GM18499 (cell line): ENCODE data around the gene TULP4.
A peak's percentile ranks its signal among the peaks of the same experiment; 100 is the strongest.
"Not testable (repeated sequence)": the region's sequence is repeated elsewhere in the genome, so short reads cannot be mapped to it uniquely, and the experiment has no call there.

Experiments
- ATAC-seq: cut with Tn5 transposase; IDR thresholded peaks from one replicate; pipeline ENCODE4 v1.9.1; 2021; ENCODE audit warnings: moderate number of reproducible peaks; ENCODE audit not compliant: insufficient read depth, unreplicated experiment

Gene TULP4

GRCh38 chr6:158457616-158458278 is 145.5 kb downstream of the TULP4 start:
- ATAC-seq = no peak

- no peak for ATAC-seq
Observed at GRCh38 chr6:158459726-158460125, 147.5 kb downstream of the TULP4 start.

GRCh38 chr6:158460602-158461169 is 148.4 kb downstream of the TULP4 start:
- no peak for ATAC-seq

- no peak for ATAC-seq
Observed at GRCh38 chr6:158461954-158462353, 149.7 kb downstream of the TULP4 start.

- no peak for ATAC-seq
Observed at GRCh38 chr6:158464483-158464882, 152.2 kb downstream of the TULP4 start.

- no peak for ATAC-seq
Observed at GRCh38 chr6:158465257-158465656, 153.0 kb downstream of the TULP4 start.

- ATAC-seq = no peak
Observed at GRCh38 chr6:158465747-158466146, 153.5 kb downstream of the TULP4 start.

GRCh38 chr6:158467923-158468322 is 155.7 kb downstream of the TULP4 start:
- no peak for ATAC-seq

- ATAC-seq = no peak
Observed at GRCh38 chr6:158468666-158469065, 156.4 kb downstream of the TULP4 start.

GRCh38 chr6:158470023-158470422 is 157.8 kb downstream of the TULP4 start:
- not testable (repeated sequence) for ATAC-seq

- no peak for ATAC-seq
Observed at GRCh38 chr6:158471339-158471738, 159.1 kb downstream of the TULP4 start.

- no peak for ATAC-seq
Observed at GRCh38 chr6:158472447-158472846, 160.2 kb downstream of the TULP4 start.

- ATAC-seq = no peak
Observed at GRCh38 chr6:158474961-158475343, 162.7 kb downstream of the TULP4 start.

GRCh38 chr6:158475344-158476302 is 163.4 kb downstream of the TULP4 start:
- ATAC-seq = peak; percentile 65

- no peak for ATAC-seq
Observed at GRCh38 chr6:158476389-158476788, 164.1 kb downstream of the TULP4 start.

- not testable (repeated sequence) for ATAC-seq
Observed at GRCh38 chr6:158477722-158478121, 165.5 kb downstream of the TULP4 start.

- no peak for ATAC-seq
Observed at GRCh38 chr6:158480989-158481388, 168.7 kb downstream of the TULP4 start.

- no peak for ATAC-seq
Observed at GRCh38 chr6:158481690-158482473, 169.6 kb downstream of the TULP4 start.

GRCh38 chr6:158485431-158485830 is 173.2 kb downstream of the TULP4 start:
- no peak for ATAC-seq

- ATAC-seq = no peak
Observed at GRCh38 chr6:158487495-158487894, 175.2 kb downstream of the TULP4 start.
